Liver (tissue), 9 donors: ENCODE results near the gene ENDOU. TPM values are rescaled to one million over a fixed set of nuclear protein-coding genes. Genes with fewer than 3 reads are reported as not detected.

ENCODE experiments used
- DNase-seq: peaks from one replicate; pipeline ENCODE4 v3.0.0-alpha.2; 2017; ENCODE audit warnings: low spot score
- H3K27ac ChIP-seq, 2 donors: one replicate each; pipeline ENCODE4 v1.7.0; 2013; ENCODE audit warnings: inconsistent platforms in 2 of 2, low read length in 2 of 2, control low read depth in 1 of 2, low read depth in 1 of 2, mild to moderate bottlenecking in 1 of 2
- H3K27me3 ChIP-seq, 4 donors: one replicate each; pipeline versions ENCODE4 v1.6.1 to v1.7.0; 2013; ENCODE audit warnings: low read length in 3 of 4, inconsistent platforms in 1 of 4, mild to moderate bottlenecking in 1 of 4, moderate library complexity in 1 of 4; ENCODE audit not compliant: control insufficient read depth in 4 of 4, insufficient read depth in 4 of 4
- H3K36me3 ChIP-seq, 4 donors: one replicate each; pipeline versions ENCODE4 v1.6.1 to v1.7.0; 2013; ENCODE audit warnings: low read length in 3 of 4, mild to moderate bottlenecking in 3 of 4, low read depth in 1 of 4, moderate library complexity in 1 of 4; ENCODE audit not compliant: control insufficient read depth in 4 of 4, insufficient read depth in 3 of 4
- H3K4me1 ChIP-seq, 4 donors: one replicate each; pipeline versions ENCODE4 v1.6.1 to v1.7.0; 2013; ENCODE audit warnings: low read length in 3 of 4, mild to moderate bottlenecking in 3 of 4, moderate library complexity in 1 of 4; ENCODE audit not compliant: control insufficient read depth in 4 of 4, insufficient read depth in 4 of 4
- H3K4me3 ChIP-seq, 3 donors: one replicate each; pipeline versions ENCODE4 v1.6.1 to v1.7.0; 2013; ENCODE audit warnings: low read length in 3 of 3, control low read depth in 1 of 3, low read depth in 1 of 3, mild to moderate bottlenecking in 1 of 3
- H3K9ac ChIP-seq, 2 donors: one replicate each; pipeline ENCODE4 v1.7.0; 2013; ENCODE audit warnings: low read length in 2 of 2, mild to moderate bottlenecking in 2 of 2, moderate library complexity in 2 of 2, control low read depth in 1 of 2, low read depth in 1 of 2
- H3K9me3 ChIP-seq, 4 donors: one replicate each; pipeline versions ENCODE4 v1.6.1 to v1.7.0; 2013; ENCODE audit warnings: low read length in 3 of 4; ENCODE audit not compliant: control insufficient read depth in 4 of 4
- EGR1 ChIP-seq, 2 donors: IDR thresholded peaks; 2 replicates each; pipeline ENCODE4 v1.6.1; 2016 to 2018; ENCODE audit warnings: antibody characterized with exemption in 2 of 2, low read depth in 2 of 2
- GABPA ChIP-seq, 2 donors: IDR thresholded peaks in 1 of 2; conservative IDR thresholded peaks in 1 of 2; 2 replicates each; pipeline ENCODE4 v1.6.1; 2016; ENCODE audit warnings: antibody characterized with exemption in 2 of 2, mild to moderate bottlenecking in 1 of 2, moderate library complexity in 1 of 2
- HNF4A ChIP-seq, 2 donors: conservative IDR thresholded peaks; 2 replicates each; pipeline ENCODE4 v1.6.1; 2016; ENCODE audit warnings: antibody characterized with exemption in 2 of 2, mild to moderate bottlenecking in 2 of 2
- HNF4G ChIP-seq: IDR thresholded peaks from 2 replicates; pipeline ENCODE4 v1.6.1; 2016; ENCODE audit warnings: antibody characterized with exemption
- NR2F2 ChIP-seq: IDR thresholded peaks from 2 replicates; pipeline ENCODE4 v1.6.1; 2016; ENCODE audit warnings: antibody characterized with exemption
- RAD21 ChIP-seq, 2 donors: IDR thresholded peaks; 2 replicates each; pipeline ENCODE4 v1.6.1; 2016; ENCODE audit warnings: antibody characterized with exemption in 2 of 2, mild to moderate bottlenecking in 2 of 2
- RXRA ChIP-seq, 2 donors: IDR thresholded peaks; 2 replicates each; pipeline ENCODE4 v1.6.1; 2017 to 2018; ENCODE audit warnings: antibody characterized with exemption in 2 of 2, mild to moderate bottlenecking in 1 of 2
- SP1 ChIP-seq: IDR thresholded peaks from 2 replicates; pipeline ENCODE4 v1.6.1; 2018; ENCODE audit warnings: antibody characterized with exemption, mild to moderate bottlenecking
- WGBS: extraction: QIAGEN DNeasy Blood & Tissue Kit; methylation state at CpG from one replicate; pipeline ENCODE4 v1.1.7; 2013; 5-methylcytosine and 5-hydroxymethylcytosine counted together
- polyA plus RNA-seq, 2 donors: library from polyadenylated mRNA; stranded (reverse) in 1 of 2; unstranded in 1 of 2; fragments of 200-250 nt in 1 of 2; fragments of >200 nt in 1 of 2; fragmentation: Nextera tagmentation in 1 of 2; extraction: Ambion mirVana in 1 of 2; gene quantifications; one replicate each; pipeline versions ENCODE4 v1.2.1 to v1.2.3, GENCODE V29; 2013 to 2015
- total RNA-seq, 2 donors: library from RNA; depleted of rRNA; stranded (reverse); fragments of >200 nt; gene quantifications; one replicate each; pipeline ENCODE4 v1.2.3, GENCODE V29; 2014
- TF ChIP-seq, protein P1 (sequence below): fragments of 150-350 bp; IDR thresholded peaks from 2 replicates; pipeline ENCODE4 v1.5.1; 2017; ENCODE audit warnings: improper control_type of control experiment, low read depth, low read length; ENCODE audit not compliant: missing input control
- TF ChIP-seq, protein P2 (sequence below): IDR thresholded peaks from 2 replicates; pipeline ENCODE4 v1.6.1; 2016; ENCODE audit warnings: antibody characterized with exemption
- TF ChIP-seq, protein P3 (sequence below): IDR thresholded peaks from 2 replicates; pipeline ENCODE4 v1.6.1; 2016; ENCODE audit warnings: antibody characterized with exemption, mild to moderate bottlenecking
- TF ChIP-seq, protein P4 (sequence below): IDR thresholded peaks from 2 replicates; pipeline ENCODE4 v1.6.1; 2016; ENCODE audit warnings: antibody characterized with exemption
- donor health status: healthy.
- donor health status: healthy.
- donor health status: healthy.
- donor health status: healthy.
- donor health status: healthy.

The ENDOU gene
- total and polyA plus RNA-seq, 4 donors, result 0.25 TPM; not detected in 3

- Histone ChIP-seq H3K9ac (no peak overlapping the region), H3K4me1 (peaks cover 6 to 12% (median 9%) of the 10 kb centered on the region in 4 donors), H3K9me3 (no peaks in the 10 kb centered on the region), H3K27me3 (no peaks in the 10 kb centered on the region), H3K27ac (no peak overlapping the region), H3K36me3 (peaks cover 0 to 9% (median 2%) of the 10 kb centered on the region in 4 donors), H3K4me3 (no peak overlapping the region)
- DNase-seq, result no peak
- TF ChIP-seq EGR1 (IDR thresholded peaks at IDR 0.05; ENCODE audit: low read depth in 2 of 2) (no peak), GABPA (IDR thresholded peaks at IDR 0.05 in 1 of 2, conservative IDR thresholded peaks at IDR 0.05 in 1 of 2) (no peak), NR2F2 (no peak), HNF4G (no peak), HNF4A (conservative IDR thresholded peaks at IDR 0.05) (no peak), RAD21 (IDR thresholded peaks at IDR 0.05) (no peak)
- TF ChIP-seq, protein P1, sequence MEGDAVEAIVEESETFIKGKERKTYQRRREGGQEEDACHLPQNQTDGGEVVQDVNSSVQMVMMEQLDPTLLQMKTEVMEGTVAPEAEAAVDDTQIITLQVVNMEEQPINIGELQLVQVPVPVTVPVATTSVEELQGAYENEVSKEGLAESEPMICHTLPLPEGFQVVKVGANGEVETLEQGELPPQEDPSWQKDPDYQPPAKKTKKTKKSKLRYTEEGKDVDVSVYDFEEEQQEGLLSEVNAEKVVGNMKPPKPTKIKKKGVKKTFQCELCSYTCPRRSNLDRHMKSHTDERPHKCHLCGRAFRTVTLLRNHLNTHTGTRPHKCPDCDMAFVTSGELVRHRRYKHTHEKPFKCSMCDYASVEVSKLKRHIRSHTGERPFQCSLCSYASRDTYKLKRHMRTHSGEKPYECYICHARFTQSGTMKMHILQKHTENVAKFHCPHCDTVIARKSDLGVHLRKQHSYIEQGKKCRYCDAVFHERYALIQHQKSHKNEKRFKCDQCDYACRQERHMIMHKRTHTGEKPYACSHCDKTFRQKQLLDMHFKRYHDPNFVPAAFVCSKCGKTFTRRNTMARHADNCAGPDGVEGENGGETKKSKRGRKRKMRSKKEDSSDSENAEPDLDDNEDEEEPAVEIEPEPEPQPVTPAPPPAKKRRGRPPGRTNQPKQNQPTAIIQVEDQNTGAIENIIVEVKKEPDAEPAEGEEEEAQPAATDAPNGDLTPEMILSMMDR, result no peak
- TF ChIP-seq, protein P2, sequence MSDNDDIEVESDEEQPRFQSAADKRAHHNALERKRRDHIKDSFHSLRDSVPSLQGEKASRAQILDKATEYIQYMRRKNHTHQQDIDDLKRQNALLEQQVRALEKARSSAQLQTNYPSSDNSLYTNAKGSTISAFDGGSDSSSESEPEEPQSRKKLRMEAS, result no peak
- TF ChIP-seq, protein P3, sequence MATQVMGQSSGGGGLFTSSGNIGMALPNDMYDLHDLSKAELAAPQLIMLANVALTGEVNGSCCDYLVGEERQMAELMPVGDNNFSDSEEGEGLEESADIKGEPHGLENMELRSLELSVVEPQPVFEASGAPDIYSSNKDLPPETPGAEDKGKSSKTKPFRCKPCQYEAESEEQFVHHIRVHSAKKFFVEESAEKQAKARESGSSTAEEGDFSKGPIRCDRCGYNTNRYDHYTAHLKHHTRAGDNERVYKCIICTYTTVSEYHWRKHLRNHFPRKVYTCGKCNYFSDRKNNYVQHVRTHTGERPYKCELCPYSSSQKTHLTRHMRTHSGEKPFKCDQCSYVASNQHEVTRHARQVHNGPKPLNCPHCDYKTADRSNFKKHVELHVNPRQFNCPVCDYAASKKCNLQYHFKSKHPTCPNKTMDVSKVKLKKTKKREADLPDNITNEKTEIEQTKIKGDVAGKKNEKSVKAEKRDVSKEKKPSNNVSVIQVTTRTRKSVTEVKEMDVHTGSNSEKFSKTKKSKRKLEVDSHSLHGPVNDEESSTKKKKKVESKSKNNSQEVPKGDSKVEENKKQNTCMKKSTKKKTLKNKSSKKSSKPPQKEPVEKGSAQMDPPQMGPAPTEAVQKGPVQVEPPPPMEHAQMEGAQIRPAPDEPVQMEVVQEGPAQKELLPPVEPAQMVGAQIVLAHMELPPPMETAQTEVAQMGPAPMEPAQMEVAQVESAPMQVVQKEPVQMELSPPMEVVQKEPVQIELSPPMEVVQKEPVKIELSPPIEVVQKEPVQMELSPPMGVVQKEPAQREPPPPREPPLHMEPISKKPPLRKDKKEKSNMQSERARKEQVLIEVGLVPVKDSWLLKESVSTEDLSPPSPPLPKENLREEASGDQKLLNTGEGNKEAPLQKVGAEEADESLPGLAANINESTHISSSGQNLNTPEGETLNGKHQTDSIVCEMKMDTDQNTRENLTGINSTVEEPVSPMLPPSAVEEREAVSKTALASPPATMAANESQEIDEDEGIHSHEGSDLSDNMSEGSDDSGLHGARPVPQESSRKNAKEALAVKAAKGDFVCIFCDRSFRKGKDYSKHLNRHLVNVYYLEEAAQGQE, result no peak
- WGBS, result 87% methylated on average over 1 of the region's 1 CpG
Measured at GRCh38 chr12:47718531-47718930, 6.8 kb downstream of the ENDOU start.

DNA sequence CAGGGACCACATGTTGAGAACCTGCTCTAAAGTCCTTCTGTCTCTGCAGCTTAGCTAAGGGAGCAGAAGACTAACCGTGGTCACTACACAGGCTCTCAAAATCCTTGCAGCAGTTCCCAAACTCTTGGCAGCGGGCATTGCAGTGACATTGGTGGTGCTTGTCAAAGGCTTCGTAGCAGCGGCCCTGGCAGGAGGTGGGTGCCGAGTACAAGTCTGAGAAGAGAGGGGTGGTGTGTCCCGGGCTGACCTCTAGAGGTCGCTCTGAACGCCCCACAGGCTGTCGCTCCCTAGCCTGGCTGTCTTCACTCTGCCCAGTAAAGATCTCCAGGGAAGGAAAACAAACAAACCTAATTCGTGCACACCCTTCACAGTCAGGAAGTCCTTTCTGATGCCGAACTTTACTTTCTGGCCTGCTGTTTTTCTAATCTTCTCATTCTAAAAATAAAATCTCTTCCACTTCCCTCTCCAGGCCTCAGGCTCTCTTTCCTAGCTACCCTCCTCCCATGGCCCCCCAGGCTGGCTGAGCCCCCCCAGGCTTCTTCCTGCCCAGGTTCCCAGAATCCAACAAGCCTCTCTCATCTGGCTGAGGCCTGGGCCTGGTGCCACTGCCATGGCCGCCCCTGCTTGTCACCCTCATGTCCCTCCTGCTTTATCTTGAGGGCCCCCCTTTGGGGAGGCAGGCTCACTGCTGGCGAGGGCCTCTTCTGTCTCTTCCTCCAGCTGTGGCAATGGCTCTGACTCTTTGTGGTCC is 7.7 kb downstream of the ENDOU start:
- no peaks in the 10 kb centered on the region for H3K9me3 ChIP-seq
- no peak overlapping the region for H3K9ac ChIP-seq
- no peaks in the 10 kb centered on the region for H3K27me3 ChIP-seq
- no peak overlapping the region for H3K4me3 ChIP-seq
- TF ChIP-seq NR2F2, result peak; percentile 82
- TF ChIP-seq GABPA (IDR thresholded peaks at IDR 0.05 in 1 of 2, conservative IDR thresholded peaks at IDR 0.05 in 1 of 2), result no peak
- peak; percentile 57 to 75 for TF ChIP-seq RAD21 (IDR thresholded peaks at IDR 0.05)
- TF ChIP-seq, protein P4, sequence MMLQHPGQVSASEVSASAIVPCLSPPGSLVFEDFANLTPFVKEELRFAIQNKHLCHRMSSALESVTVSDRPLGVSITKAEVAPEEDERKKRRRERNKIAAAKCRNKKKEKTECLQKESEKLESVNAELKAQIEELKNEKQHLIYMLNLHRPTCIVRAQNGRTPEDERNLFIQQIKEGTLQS, result no peak
- TF ChIP-seq, protein P1, result peak; percentile 40
- TF ChIP-seq, protein P2, result no peak
- TF ChIP-seq RXRA (IDR thresholded peaks at IDR 0.05), result peak; percentile 75 to 78
- TF ChIP-seq SP1, result peak; percentile 51
- H3K4me1 ChIP-seq, result peaks cover 6 to 12% (median 9%) of the 10 kb centered on the region in 4 donors
- peaks cover 0 to 9% (median 2%) of the 10 kb centered on the region in 4 donors for H3K36me3 ChIP-seq
- H3K27ac ChIP-seq, result peak overlapping the region; percentile 46 to 54
- peak; percentile 58 for DNase-seq
- 47% methylated on average over 13 of the region's 13 CpGs for WGBS
